Endodermal cell (in vitro differentiated cells): Measurements from ENCODE around the gene PICALM. TPM values are rescaled to one million over a fixed set of nuclear protein-coding genes. Genes with fewer than 3 reads are reported as not detected.
"Not testable (repeated sequence)": the region's sequence is repeated elsewhere in the genome, so short reads cannot be mapped to it uniquely, and the experiment has no call there.

ENCODE experiments used
- DNase-seq: peaks from one replicate; pipeline ENCODE4 v3.0.0-alpha.2; 2017
- H3K27ac ChIP-seq: 2 replicates; pipeline ENCODE4 v1.5.1; 2013; ENCODE audit warnings: mild to moderate bottlenecking, low read depth, low read length, moderate library complexity
- H3K27me3 ChIP-seq: 2 replicates; pipeline ENCODE4 v1.6.1; 2013; ENCODE audit warnings: mild to moderate bottlenecking, low read length, moderate library complexity; ENCODE audit not compliant: insufficient read depth, control insufficient read depth, poor library complexity, severe bottlenecking
- H3K36me3 ChIP-seq: 2 replicates; pipeline ENCODE4 v1.7.0; 2013; ENCODE audit warnings: mild to moderate bottlenecking, low read length, moderate library complexity; ENCODE audit not compliant: control insufficient read depth, insufficient read depth
- H3K4me1 ChIP-seq: one replicate; pipeline ENCODE4 v1.7.0; 2013; ENCODE audit warnings: low read length; ENCODE audit not compliant: control insufficient read depth, insufficient read depth
- H3K4me3 ChIP-seq: 2 replicates; pipeline ENCODE4 v1.5.1; 2013; ENCODE audit warnings: mild to moderate bottlenecking, low read length, moderate library complexity
- H3K9ac ChIP-seq: 2 replicates; pipeline ENCODE4 v1.6.1; 2013; ENCODE audit warnings: mild to moderate bottlenecking, low read length, moderate library complexity; ENCODE audit not compliant: poor library complexity, severe bottlenecking; ENCODE audit errors: extremely low read depth
- H3K9me3 ChIP-seq: 2 replicates; pipeline ENCODE4 v1.6.1; 2013; ENCODE audit warnings: mild to moderate bottlenecking, low read length, moderate library complexity; ENCODE audit not compliant: control insufficient read depth
- H3K27ac Mint-ChIP-seq: 2 replicates; pipeline ENCODE4 v1.8.0; 2020; ENCODE audit warnings: mixed read lengths
- H3K27me3 Mint-ChIP-seq: 2 replicates; pipeline ENCODE4 v1.8.0; 2021; ENCODE audit warnings: mild to moderate bottlenecking, mixed read lengths; ENCODE audit not compliant: insufficient read depth
- H3K36me3 Mint-ChIP-seq: 2 replicates; pipeline ENCODE4 v1.8.0; 2020; ENCODE audit warnings: low read depth, mixed read lengths
- H3K4me1 Mint-ChIP-seq: 2 replicates; pipeline ENCODE4 v1.8.0; 2020; ENCODE audit warnings: mixed read lengths
- H3K4me3 Mint-ChIP-seq: 2 replicates; pipeline ENCODE4 v1.8.0; 2020; ENCODE audit warnings: mild to moderate bottlenecking, moderate library complexity, mixed read lengths
- H3K9me3 Mint-ChIP-seq: 2 replicates; pipeline ENCODE4 v1.8.0; 2020; ENCODE audit warnings: mild to moderate bottlenecking, mixed read lengths
- WGBS, 2 experiments: methylation state at CpG; one replicate each; pipeline versions ENCODE4 v1.1.5 to v1.1.7; 2013; ENCODE audit warnings: missing lambda C conversion rate in 2 of 2, mixed read lengths in 1 of 2; ENCODE audit not compliant: insufficient coverage in 1 of 2, insufficient read length in 1 of 2; 5-methylcytosine and 5-hydroxymethylcytosine counted together
- total RNA-seq, 2 donors: library from RNA; stranded (reverse); fragmentation: NEBNext Ultra II Directional in 1 of 2; extraction: Animal tissue kit (Norgen Biotek cat#: 25700) in 1 of 2; gene quantifications; 2 replicates in 1 of 2; 3 replicates in 1 of 2; pipeline ENCODE4 v1.2.1, GENCODE V29; 2021
- TF ChIP-seq, protein P1 (sequence below): fragments of 200-600 bp; sonication (generic); conservative IDR thresholded peaks from 2 replicates; pipeline ENCODE4 v1.5.0; 2021; ENCODE audit warnings: antibody characterized with exemption, mild to moderate bottlenecking

The PICALM gene
- total RNA-seq, 2 donors from 2014 or later: 120 to 129 TPM

DNA sequence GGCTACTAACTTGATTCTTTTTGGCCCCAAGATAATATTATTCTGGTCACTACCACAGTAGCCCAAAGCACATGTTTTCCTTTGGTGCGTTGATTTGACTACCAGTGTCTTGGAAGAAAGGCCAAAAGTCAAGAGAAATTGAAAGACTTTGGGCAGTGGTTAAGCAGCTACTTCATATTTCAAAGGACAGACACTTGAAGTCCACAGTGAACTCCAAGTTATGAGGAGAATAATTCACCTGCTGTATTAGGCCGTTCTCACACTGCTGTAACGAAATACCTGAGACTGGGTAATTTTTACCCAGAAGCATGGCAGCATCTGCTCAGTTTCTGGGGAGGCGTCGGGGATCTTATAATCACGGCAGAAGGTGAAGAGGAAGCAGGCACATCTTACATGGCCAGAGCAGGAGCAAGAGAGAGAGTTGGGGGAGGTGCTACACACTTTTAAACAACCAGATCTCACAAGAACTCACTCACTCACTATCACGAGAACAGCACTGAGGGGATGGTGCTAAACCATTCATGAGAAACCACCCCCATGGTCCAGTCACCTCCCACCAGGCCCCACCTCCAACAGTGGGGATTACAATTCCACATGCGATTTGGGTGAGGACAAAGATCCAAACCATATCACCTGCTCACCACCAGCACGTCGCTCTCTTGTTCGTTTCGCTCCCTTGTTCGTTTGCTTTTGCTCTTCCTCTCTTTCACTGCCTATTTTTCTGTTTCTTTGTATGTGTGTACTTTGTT lies 40.2 kb upstream of the PICALM start:
- Mint-ChIP-seq H3K36me3 (no peaks in the 10 kb centered on the region), H3K27me3 (no peaks in the 10 kb centered on the region), H3K4me1 (no peaks in the 10 kb centered on the region), H3K4me3 (no peak overlapping the region), H3K9me3 (peaks cover 23% of the 10 kb centered on the region), H3K27ac (no peak overlapping the region)
- Histone ChIP-seq H3K36me3 (no peaks in the 10 kb centered on the region), H3K27me3 (no peaks in the 10 kb centered on the region), H3K9ac (no peak overlapping the region), H3K9me3 (no peaks in the 10 kb centered on the region), H3K4me1 (peaks cover 1% of the 10 kb centered on the region), H3K27ac (no peak overlapping the region), H3K4me3 (no peak overlapping the region)
- WGBS, 2 experiments: 96 to 100% methylated on average over 9 to 10 of the region's 13 CpGs
- DNase-seq: no peak
- TF ChIP-seq, protein P1, sequence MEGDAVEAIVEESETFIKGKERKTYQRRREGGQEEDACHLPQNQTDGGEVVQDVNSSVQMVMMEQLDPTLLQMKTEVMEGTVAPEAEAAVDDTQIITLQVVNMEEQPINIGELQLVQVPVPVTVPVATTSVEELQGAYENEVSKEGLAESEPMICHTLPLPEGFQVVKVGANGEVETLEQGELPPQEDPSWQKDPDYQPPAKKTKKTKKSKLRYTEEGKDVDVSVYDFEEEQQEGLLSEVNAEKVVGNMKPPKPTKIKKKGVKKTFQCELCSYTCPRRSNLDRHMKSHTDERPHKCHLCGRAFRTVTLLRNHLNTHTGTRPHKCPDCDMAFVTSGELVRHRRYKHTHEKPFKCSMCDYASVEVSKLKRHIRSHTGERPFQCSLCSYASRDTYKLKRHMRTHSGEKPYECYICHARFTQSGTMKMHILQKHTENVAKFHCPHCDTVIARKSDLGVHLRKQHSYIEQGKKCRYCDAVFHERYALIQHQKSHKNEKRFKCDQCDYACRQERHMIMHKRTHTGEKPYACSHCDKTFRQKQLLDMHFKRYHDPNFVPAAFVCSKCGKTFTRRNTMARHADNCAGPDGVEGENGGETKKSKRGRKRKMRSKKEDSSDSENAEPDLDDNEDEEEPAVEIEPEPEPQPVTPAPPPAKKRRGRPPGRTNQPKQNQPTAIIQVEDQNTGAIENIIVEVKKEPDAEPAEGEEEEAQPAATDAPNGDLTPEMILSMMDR: no peak

DNA sequence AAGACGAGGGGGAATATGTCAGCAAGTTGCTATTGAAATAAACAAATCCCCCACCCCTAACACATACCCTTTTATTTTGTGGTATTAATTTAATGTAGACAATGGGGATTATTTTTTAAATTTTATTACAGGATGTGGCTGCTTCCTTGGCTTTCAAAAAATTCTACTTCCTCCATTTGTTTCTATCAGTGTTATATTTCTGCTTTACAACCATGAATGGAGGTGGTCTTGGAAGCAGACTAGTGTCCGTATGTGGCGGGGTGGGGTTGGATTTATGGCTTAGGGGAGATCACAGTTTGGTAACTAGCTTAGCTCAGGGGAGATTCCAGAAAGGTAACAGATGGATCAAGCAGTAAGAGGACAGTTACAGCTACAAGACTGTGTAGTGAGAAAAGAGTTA lies 39.3 kb upstream of the PICALM start:
- H3K4me3 ChIP-seq: no peak overlapping the region
- TF ChIP-seq, protein P1: no peak
- peaks cover 23% of the 10 kb centered on the region for H3K9me3 Mint-ChIP-seq
- H3K4me1 ChIP-seq: peaks cover 5% of the 10 kb centered on the region
- H3K27ac Mint-ChIP-seq: no peak overlapping the region
- no peaks in the 10 kb centered on the region for H3K27me3 Mint-ChIP-seq
- no peaks in the 10 kb centered on the region for H3K27me3 ChIP-seq
- no peaks in the 10 kb centered on the region for H3K4me1 Mint-ChIP-seq
- no peak overlapping the region for H3K9ac ChIP-seq
- H3K4me3 Mint-ChIP-seq: no peak overlapping the region
- H3K36me3 Mint-ChIP-seq: no peaks in the 10 kb centered on the region
- no peaks in the 10 kb centered on the region for H3K36me3 ChIP-seq
- no peak overlapping the region for H3K27ac ChIP-seq
- no peaks in the 10 kb centered on the region for H3K9me3 ChIP-seq
- 97 to 100% methylated on average over 2 of the region's 3 CpGs for WGBS, 2 experiments
- DNase-seq: no peak

DNA sequence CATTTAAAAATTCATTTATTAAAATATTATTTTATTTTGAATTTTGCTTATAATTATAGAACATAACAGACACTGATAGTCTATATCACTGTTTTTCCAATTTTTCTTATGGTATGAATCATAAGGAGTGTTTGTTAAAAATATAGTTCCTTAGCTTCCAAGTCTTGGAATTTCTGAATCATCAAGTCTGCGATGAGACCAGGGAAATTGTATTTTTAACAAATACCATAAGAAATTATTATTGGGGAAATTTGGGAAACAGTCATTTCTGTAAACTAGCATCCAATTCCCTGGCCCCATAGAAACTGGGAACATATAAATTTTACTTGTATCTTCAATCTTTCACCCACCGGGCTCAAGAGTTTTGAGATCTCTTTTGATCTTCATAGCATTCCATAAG lies 38.0 kb upstream of the PICALM start:
- Mint-ChIP-seq H3K36me3 (no peaks in the 10 kb centered on the region), H3K4me3 (no peak overlapping the region), H3K4me1 (no peaks in the 10 kb centered on the region), H3K27ac (no peak overlapping the region), H3K9me3 (peaks cover 18% of the 10 kb centered on the region), H3K27me3 (no peaks in the 10 kb centered on the region)
- Histone ChIP-seq H3K9me3 (no peaks in the 10 kb centered on the region), H3K36me3 (no peaks in the 10 kb centered on the region), H3K4me3 (no peak overlapping the region), H3K27ac (no peak overlapping the region), H3K9ac (no peak overlapping the region), H3K4me1 (peaks cover 5% of the 10 kb centered on the region), H3K27me3 (no peaks in the 10 kb centered on the region)
- DNase-seq: no peak
- WGBS, 2 experiments: 100% methylated on average over 1 of the region's 2 CpGs; no CpG with 5 or more reads in 1 of the 2 experiments
- TF ChIP-seq, protein P1: no peak

DNA sequence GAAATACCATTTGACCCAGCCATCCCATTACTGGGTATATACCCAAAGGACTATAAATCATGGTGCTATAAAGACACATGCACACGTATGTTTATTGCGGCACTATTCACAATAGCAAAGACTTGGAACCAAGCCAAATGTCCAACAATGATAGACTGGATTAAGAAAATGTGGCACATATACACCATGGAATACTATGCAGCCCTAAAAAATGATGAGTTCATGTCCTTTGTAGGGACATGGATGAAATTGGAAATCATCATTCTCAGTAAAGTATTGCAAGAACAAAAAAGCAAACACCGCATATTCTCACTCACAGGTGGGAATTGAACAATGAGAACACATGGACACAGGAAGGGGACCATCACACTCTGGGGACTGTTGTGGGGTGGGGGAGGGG lies 37.1 kb upstream of the PICALM start:
- H3K4me1 Mint-ChIP-seq, DNase-seq, H3K27ac Mint-ChIP-seq, H3K4me3 ChIP-seq, H3K4me1 ChIP-seq, H3K36me3 Mint-ChIP-seq, H3K27ac ChIP-seq, H3K27me3 Mint-ChIP-seq, H3K9ac ChIP-seq, H3K27me3 ChIP-seq, H3K4me3 Mint-ChIP-seq, H3K36me3 ChIP-seq, H3K9me3 ChIP-seq: not testable (repeated sequence)
- peaks cover 18% of the 10 kb centered on the region for H3K9me3 Mint-ChIP-seq
- 100% methylated on average over 1 of the region's 3 CpGs; no CpG with 5 or more reads in 1 of the 2 experiments for WGBS, 2 experiments

DNA sequence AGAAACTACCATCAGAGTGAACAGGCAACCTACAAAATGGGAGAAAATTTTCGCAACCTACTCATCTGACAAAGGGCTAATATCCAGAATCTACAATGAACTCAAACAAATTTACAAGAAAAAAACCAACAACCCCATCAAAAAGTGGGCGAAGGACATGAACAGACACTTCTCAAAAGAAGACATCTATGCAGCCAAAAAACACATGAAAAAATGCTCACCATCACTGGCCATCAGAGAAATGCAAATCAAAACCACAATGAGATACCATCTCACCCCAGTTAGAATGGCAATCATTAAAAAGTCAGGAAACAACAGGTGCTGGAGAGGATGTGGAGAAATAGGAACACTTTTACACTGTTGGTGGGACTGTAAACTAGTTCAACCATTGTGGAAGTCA lies 36.7 kb upstream of the PICALM start:
- not testable (repeated sequence) for H3K4me1 ChIP-seq, H3K36me3 ChIP-seq, DNase-seq, H3K9ac ChIP-seq, H3K27ac Mint-ChIP-seq, H3K9me3 ChIP-seq, H3K27me3 Mint-ChIP-seq, H3K36me3 Mint-ChIP-seq, H3K4me3 Mint-ChIP-seq, H3K4me1 Mint-ChIP-seq, H3K4me3 ChIP-seq, H3K27me3 ChIP-seq, H3K27ac ChIP-seq
- no CpG with 5 or more reads among the region's 2 CpGs for WGBS, 2 experiments
- peaks cover 18% of the 10 kb centered on the region for H3K9me3 Mint-ChIP-seq
